Breast epithelium (tissue), 4 donors: Measurements from ENCODE around the gene YKT6. TPM values are rescaled to one million over a fixed set of nuclear protein-coding genes. Genes with fewer than 3 reads are reported as not detected.
A peak's percentile ranks its signal among the peaks of the same experiment; 100 is the strongest.

Source experiments
- DNase-seq, 2 donors: peaks; one replicate each; pipeline ENCODE4 v3.0.0-alpha.2; 2019; ENCODE audit warnings: low spot score in 2 of 2
- H3K27ac ChIP-seq, 2 donors: fragments of 200-600 bp; sonication (generic) in 1 of 2; one replicate each; pipeline ENCODE4 v1.5.1; 2016 to 2019; ENCODE audit warnings: mild to moderate bottlenecking in 1 of 2
- H3K27me3 ChIP-seq, 2 donors: fragments of 200-600 bp; sonication (generic) in 1 of 2; one replicate each; pipeline versions ENCODE4 v1.5.1 to v1.6.0; 2017 to 2019; ENCODE audit warnings: control low read depth in 1 of 2, mild to moderate bottlenecking in 1 of 2
- H3K36me3 ChIP-seq: fragments of 200-600 bp; one replicate; pipeline ENCODE4 v1.5.1; 2019
- H3K4me1 ChIP-seq, 2 donors: fragments of 200-600 bp; sonication (generic); one replicate each; pipeline ENCODE4 v1.5.1; 2016 to 2019; ENCODE audit warnings: control low read depth in 1 of 2
- H3K4me3 ChIP-seq, 3 donors: fragments of 200-600 bp; sonication (generic); 1 replicate in 2 of 3; 2 replicates in 1 of 3; pipeline ENCODE4 v1.5.1; 2016 to 2019; ENCODE audit warnings: mild to moderate bottlenecking in 3 of 3, moderate library complexity in 2 of 3
- H3K9me3 ChIP-seq, 2 donors: fragments of 200-600 bp; sonication (generic) in 1 of 2; one replicate each; pipeline ENCODE4 v1.5.1; 2016 to 2019; ENCODE audit warnings: control low read depth in 1 of 2
- CTCF ChIP-seq, 3 donors: fragments of 450-650 bp; IDR thresholded peaks; one replicate each; pipeline ENCODE4 v1.5.1; 2016 to 2017; ENCODE audit warnings: antibody characterized with exemption in 3 of 3, mild to moderate bottlenecking in 3 of 3, moderate library complexity in 3 of 3
- POLR2A ChIP-seq: fragments of 450-650 bp; IDR thresholded peaks from one replicate; pipeline ENCODE4 v1.6.1; 2016; ENCODE audit warnings: antibody characterized with exemption, mild to moderate bottlenecking, moderate library complexity
- POLR2AphosphoS5 ChIP-seq, 3 donors: sonication (generic); formaldehyde crosslinking; IDR thresholded peaks; one replicate each; pipeline ENCODE4 v1.6.1; 2017; ENCODE audit warnings: antibody characterized with exemption in 3 of 3
- intact Hi-C: fragments of 100-400 bp; cut with DNase I; formaldehyde crosslinking; loops from one replicate; pipeline ENCODE4 v1.15.1; 2023; ENCODE audit warnings: low total_unique reads
- total RNA-seq, 3 donors: library from RNA; depleted of rRNA; stranded (reverse); fragments of >200 nt; gene quantifications; one replicate each; pipeline ENCODE4 v1.1.0, GENCODE V29; 2016

Gene YKT6
- total RNA-seq, 3 donors from 2014 or later: 40.2 to 57.0 (median 49.4) TPM

DNA sequence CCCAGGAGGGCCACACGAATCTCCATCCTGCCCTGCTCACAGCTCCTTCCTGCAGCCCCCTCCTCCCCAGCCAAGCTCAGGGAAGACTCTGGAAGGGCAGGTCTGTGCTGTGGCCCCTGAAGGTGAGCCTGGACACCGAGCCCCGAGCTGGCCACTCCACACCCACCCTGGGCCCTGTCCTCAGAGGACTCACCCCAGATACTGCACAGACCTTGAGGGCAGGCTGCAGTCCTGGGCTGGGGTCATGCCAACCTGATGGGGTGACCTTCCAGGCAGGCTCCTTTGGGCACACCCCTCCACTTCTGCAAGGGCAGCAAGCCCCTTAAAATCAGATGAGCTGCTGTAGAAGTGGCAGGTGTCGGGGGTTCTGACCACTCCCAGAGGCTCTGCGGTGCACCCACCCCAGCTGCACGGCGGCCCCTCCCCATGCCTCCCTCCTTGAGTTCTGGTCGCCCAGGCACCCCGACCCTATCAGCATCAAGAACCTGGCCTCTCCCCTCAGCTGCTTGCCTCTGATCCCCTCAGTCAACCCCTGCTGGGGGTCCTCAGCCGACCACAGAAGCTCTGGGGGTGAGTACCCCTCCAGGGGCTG, 24.3 kb downstream of the YKT6 start:
- H3K27ac ChIP-seq: no peak overlapping the region
- H3K4me3 ChIP-seq: peak overlapping the region in 2 of 3 donors; percentile 22 to 45
- no peaks in the 10 kb centered on the region for H3K9me3 ChIP-seq
- no peak for DNase-seq
- H3K27me3 ChIP-seq: peaks cover 0 to 9% of the 10 kb centered on the region in 2 donors
- H3K4me1 ChIP-seq: no peaks in the 10 kb centered on the region
- H3K36me3 ChIP-seq: no peaks in the 10 kb centered on the region
- no peak for TF ChIP-seq CTCF (IDR thresholded peaks at IDR 0.05)
- no peak for TF ChIP-seq POLR2A
- TF ChIP-seq POLR2AphosphoS5 (IDR thresholded peaks at IDR 0.05): no peak
- intact Hi-C loops: no loop called here

GRCh38 chr7:44225566-44226395, 25.0 kb downstream of the YKT6 start:
- H3K9me3 ChIP-seq: no peaks in the 10 kb centered on the region
- intact Hi-C loops: no loop called here
- DNase-seq: no peak
- H3K27ac ChIP-seq: no peak overlapping the region
- TF ChIP-seq POLR2AphosphoS5 (IDR thresholded peaks at IDR 0.05): no peak
- no peak for TF ChIP-seq CTCF (IDR thresholded peaks at IDR 0.05)
- TF ChIP-seq POLR2A: no peak
- H3K27me3 ChIP-seq: peaks cover 0 to 9% of the 10 kb centered on the region in 2 donors
- no peaks in the 10 kb centered on the region for H3K4me1 ChIP-seq
- peak overlapping the region in 2 of 3 donors; percentile 15 to 45 for H3K4me3 ChIP-seq
- no peaks in the 10 kb centered on the region for H3K36me3 ChIP-seq

DNA sequence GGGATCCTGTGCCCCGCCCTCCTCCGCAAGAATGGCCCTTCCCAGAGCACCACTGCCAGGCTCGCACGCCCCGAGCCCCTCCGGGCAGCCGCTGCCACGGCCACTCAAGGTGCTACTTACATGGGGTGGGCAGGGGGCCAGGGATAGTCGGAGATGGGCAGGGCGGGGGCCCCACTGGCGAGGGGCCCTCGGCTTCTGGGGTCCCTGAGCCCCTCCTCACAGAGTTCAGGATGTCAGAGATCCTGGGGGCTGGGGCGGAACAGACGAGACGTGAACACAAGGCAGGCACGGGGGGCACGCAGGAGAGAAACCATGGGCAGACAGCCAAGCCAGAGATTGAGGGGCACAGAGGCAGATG, 25.6 kb downstream of the YKT6 start:
- DNase-seq: no peak
- intact Hi-C loops: no loop called here
- TF ChIP-seq POLR2A (no peak), POLR2AphosphoS5 (IDR thresholded peaks at IDR 0.05) (no peak), CTCF (IDR thresholded peaks at IDR 0.05) (no peak)
- H3K27ac ChIP-seq: no peak overlapping the region
- peak overlapping the region in 1 of 3 donors; percentile 45 for H3K4me3 ChIP-seq
- no peaks in the 10 kb centered on the region for H3K9me3 ChIP-seq
- no peaks in the 10 kb centered on the region for H3K4me1 ChIP-seq
- H3K27me3 ChIP-seq: peaks cover 0 to 9% of the 10 kb centered on the region in 2 donors
- H3K36me3 ChIP-seq: no peaks in the 10 kb centered on the region

DNA sequence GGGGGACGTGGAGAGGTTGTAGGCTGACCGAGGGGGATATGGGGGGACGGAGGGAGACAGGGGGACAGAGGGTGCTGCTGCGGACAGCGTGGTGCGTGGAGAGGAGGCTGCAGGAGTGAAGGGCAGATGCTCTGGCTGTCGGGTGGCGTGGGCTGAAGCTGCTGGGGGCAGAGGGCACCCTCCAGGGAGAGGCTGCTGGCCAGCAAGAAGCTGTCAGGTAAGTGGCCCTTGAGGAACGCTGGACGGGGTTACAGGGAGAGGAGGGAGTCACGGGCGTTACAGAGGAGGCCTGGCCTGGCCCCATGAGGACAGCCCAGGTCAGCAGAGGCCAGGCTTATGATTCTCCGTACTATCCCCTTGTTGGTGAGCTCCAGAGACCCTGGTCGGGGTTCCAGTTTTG, 27.1 kb downstream of the YKT6 start:
- intact Hi-C loops: no loop called here
- no peak for DNase-seq
- Histone ChIP-seq H3K27me3 (peaks cover 0 to 9% of the 10 kb centered on the region in 2 donors), H3K4me3 (no peak overlapping the region), H3K4me1 (no peaks in the 10 kb centered on the region), H3K36me3 (no peaks in the 10 kb centered on the region), H3K27ac (no peak overlapping the region), H3K9me3 (no peaks in the 10 kb centered on the region)
- TF ChIP-seq CTCF (IDR thresholded peaks at IDR 0.05): no peak
- TF ChIP-seq POLR2AphosphoS5 (IDR thresholded peaks at IDR 0.05): no peak
- TF ChIP-seq POLR2A: no peak
